Mesenchymal stem cell (in vitro differentiated cells and primary cell): Measurements from ENCODE around the gene LENG1.
A peak's percentile ranks its signal among the peaks of the same experiment; 100 is the strongest.

Source experiments
- DNase-seq: peaks from one replicate; pipeline ENCODE4 v3.0.0-alpha.2; 2013
- H2AFZ ChIP-seq: one replicate; pipeline ENCODE4 v1.6.1; 2013; ENCODE audit warnings: low read depth, mild to moderate bottlenecking, control low read depth, inconsistent platforms, low read length, moderate library complexity
- H2AK5ac ChIP-seq: 2 replicates; pipeline ENCODE4 v1.6.1; 2013; ENCODE audit warnings: low read length, moderate library complexity, mild to moderate bottlenecking, inconsistent platforms; ENCODE audit not compliant: severe bottlenecking
- H2BK120ac ChIP-seq: one replicate; pipeline ENCODE4 v1.6.1; 2013; ENCODE audit warnings: low read depth, mild to moderate bottlenecking, inconsistent platforms, low read length, moderate library complexity
- H2BK12ac ChIP-seq, 2 experiments: one replicate each; pipeline ENCODE4 v1.6.1; 2013; ENCODE audit warnings: inconsistent platforms in 2 of 2, low read length in 2 of 2, mild to moderate bottlenecking in 2 of 2, moderate library complexity in 2 of 2, control low read depth in 1 of 2
- H2BK15ac ChIP-seq: one replicate; pipeline ENCODE4 v1.6.1; 2013; ENCODE audit warnings: mild to moderate bottlenecking, low read depth, inconsistent platforms; ENCODE audit not compliant: poor library complexity, severe bottlenecking
- H2BK5ac ChIP-seq: 2 replicates; pipeline ENCODE4 v1.6.1; 2013; ENCODE audit warnings: low read depth, mild to moderate bottlenecking, low read length, control low read depth, inconsistent platforms; ENCODE audit not compliant: poor library complexity, severe bottlenecking
- H3K14ac ChIP-seq, 2 experiments: one replicate each; pipeline ENCODE4 v1.6.1; 2013; ENCODE audit warnings: inconsistent platforms in 2 of 2, low read length in 2 of 2, control low read depth in 1 of 2, mild to moderate bottlenecking in 1 of 2, moderate library complexity in 1 of 2
- H3K18ac ChIP-seq, 2 experiments: one replicate each; pipeline ENCODE4 v1.6.1; 2013; ENCODE audit warnings: inconsistent platforms in 2 of 2, low read length in 2 of 2, control low read depth in 1 of 2, low read depth in 1 of 2, mild to moderate bottlenecking in 1 of 2
- H3K23ac ChIP-seq, 2 experiments: one replicate each; pipeline ENCODE4 v1.6.1; 2013; ENCODE audit warnings: inconsistent platforms in 2 of 2, low read length in 2 of 2, mild to moderate bottlenecking in 2 of 2, moderate library complexity in 2 of 2, control low read depth in 1 of 2
- H3K27ac ChIP-seq: 2 replicates; pipeline ENCODE4 v1.5.1; 2013; ENCODE audit warnings: mild to moderate bottlenecking, moderate library complexity, low read length, control low read depth, inconsistent platforms; ENCODE audit not compliant: poor library complexity, severe bottlenecking
- H3K27me3 ChIP-seq, 2 experiments: 2 replicates each; pipeline versions ENCODE4 v1.6.1 to v1.7.0; 2013; ENCODE audit warnings: low read length in 2 of 2, mild to moderate bottlenecking in 2 of 2, moderate library complexity in 2 of 2, control low read depth in 1 of 2, inconsistent platforms in 1 of 2; ENCODE audit not compliant: control insufficient read depth in 1 of 2, insufficient read depth in 1 of 2
- H3K36me3 ChIP-seq, 2 experiments: 2 replicates each; pipeline versions ENCODE4 v1.6.1 to v1.7.0; 2013; ENCODE audit warnings: low read length in 2 of 2, control low read depth in 1 of 2, inconsistent platforms in 1 of 2, low read depth in 1 of 2, mild to moderate bottlenecking in 1 of 2; ENCODE audit not compliant: insufficient read depth in 2 of 2, control insufficient read depth in 1 of 2
- H3K4ac ChIP-seq, 2 experiments: one replicate each; pipeline ENCODE4 v1.6.1; 2013; ENCODE audit warnings: inconsistent platforms in 2 of 2, low read length in 2 of 2, mild to moderate bottlenecking in 2 of 2, moderate library complexity in 2 of 2, control low read depth in 1 of 2, low read depth in 1 of 2
- H3K4me1 ChIP-seq: 2 replicates; pipeline ENCODE4 v1.6.1; 2013; ENCODE audit warnings: low read depth, low read length, control low read depth; ENCODE audit not compliant: control insufficient read depth, insufficient read depth
- H3K4me2 ChIP-seq: 2 replicates; pipeline ENCODE4 v1.6.1; 2013; ENCODE audit warnings: low read length, mild to moderate bottlenecking, inconsistent platforms; ENCODE audit not compliant: poor library complexity, severe bottlenecking
- H3K4me3 ChIP-seq, 2 experiments: 2 replicates each; pipeline versions ENCODE4 v1.5.1 to v1.7.0; 2013; ENCODE audit warnings: low read length in 2 of 2, mild to moderate bottlenecking in 2 of 2, control low read depth in 1 of 2, low read depth in 1 of 2; ENCODE audit not compliant: insufficient read depth in 1 of 2
- H3K79me1 ChIP-seq: replicated peaks from 2 replicates; pipeline ENCODE4 v1.6.1; 2013; ENCODE audit warnings: mild to moderate bottlenecking, control low read depth, low read length, inconsistent platforms; ENCODE audit not compliant: poor library complexity, severe bottlenecking
- H3K9ac ChIP-seq: 2 replicates; pipeline ENCODE4 v1.7.0; 2013; ENCODE audit warnings: mild to moderate bottlenecking, low read length, moderate library complexity
- H3K9me3 ChIP-seq: 2 replicates; pipeline ENCODE4 v1.7.0; 2013; ENCODE audit warnings: mild to moderate bottlenecking, low read length; ENCODE audit not compliant: control insufficient read depth
- H4K8ac ChIP-seq: one replicate; pipeline ENCODE4 v1.6.1; 2013; ENCODE audit warnings: inconsistent platforms, mild to moderate bottlenecking, low read length, moderate library complexity
- H4K91ac ChIP-seq: one replicate; pipeline ENCODE4 v1.6.1; 2013; ENCODE audit warnings: mild to moderate bottlenecking, low read length, inconsistent platforms
- WGBS: methylation state at CpG from one replicate; pipeline ENCODE4 v1.1.7; 2013; ENCODE audit warnings: mixed read lengths; 5-methylcytosine and 5-hydroxymethylcytosine counted together

Gene LENG1

GRCh38 chr19:54203151-54203611 is 43.7 kb upstream of the LENG1 start:
- Histone ChIP-seq H2BK12ac (no peak overlapping the region), H3K27ac (peak overlapping the region; percentile 64), H3K9ac (peak overlapping the region; percentile 97), H3K9me3 (no peaks in the 10 kb centered on the region), H3K4me3 (peak overlapping the region; percentile 21 to 91), H3K4ac (no peak overlapping the region), H4K91ac (no peak overlapping the region), H2BK120ac (no peak overlapping the region), H2BK15ac (no peak overlapping the region), H3K79me1 (peaks cover 3% of the 10 kb centered on the region), H3K4me1 (peaks cover 34% of the 10 kb centered on the region), H2AFZ (no peak overlapping the region), H3K23ac (no peak overlapping the region), H3K27me3 (no peaks in the 10 kb centered on the region), H2AK5ac (no peak overlapping the region), H2BK5ac (no peak overlapping the region), H3K36me3 (peaks cover 52 to 69% of the 10 kb centered on the region in 2 experiments), H3K4me2 (peak overlapping the region; percentile 55), H3K14ac (no peak overlapping the region), H4K8ac (no peak overlapping the region), H3K18ac (no peak overlapping the region)
- 80% methylated on average over 9 of the region's 9 CpGs for WGBS
- no peak for DNase-seq

- peak; percentile 31 for DNase-seq
- Histone ChIP-seq H4K8ac (no peak overlapping the region), H3K9ac (peak overlapping the region; percentile 97), H3K9me3 (no peaks in the 10 kb centered on the region), H3K36me3 (peaks cover 40 to 61% of the 10 kb centered on the region in 2 experiments), H3K14ac (no peak overlapping the region), H2BK15ac (no peak overlapping the region), H3K4me1 (peaks cover 27% of the 10 kb centered on the region), H3K4ac (no peak overlapping the region), H2BK12ac (no peak overlapping the region), H3K27ac (peak overlapping the region; percentile 13), H3K4me2 (peak overlapping the region; percentile 67), H2BK5ac (no peak overlapping the region), H4K91ac (no peak overlapping the region), H3K23ac (no peak overlapping the region), H3K4me3 (peak overlapping the region in 1 of 2 experiments; percentile 91), H3K27me3 (no peaks in the 10 kb centered on the region), H2BK120ac (no peak overlapping the region), H3K18ac (no peak overlapping the region), H2AFZ (no peak overlapping the region), H3K79me1 (peaks cover 5% of the 10 kb centered on the region), H2AK5ac (no peak overlapping the region)
- 60% methylated on average over 13 of the region's 13 CpGs for WGBS
Measured at GRCh38 chr19:54201980-54202379, 42.5 kb upstream of the LENG1 start.

GRCh38 chr19:54201172-54201701 is 41.7 kb upstream of the LENG1 start:
- peak overlapping the region in 1 of 2 experiments; percentile 41 for H3K4ac ChIP-seq
- H3K9me3 ChIP-seq = no peaks in the 10 kb centered on the region
- H3K23ac ChIP-seq = no peak overlapping the region
- H3K27ac ChIP-seq = peak overlapping the region; percentile 95
- no peak for DNase-seq
- no peak overlapping the region for H2BK12ac ChIP-seq
- peaks cover 21% of the 10 kb centered on the region for H3K4me1 ChIP-seq
- peak overlapping the region; percentile 71 to 91 for H3K4me3 ChIP-seq
- no peak overlapping the region for H2BK5ac ChIP-seq
- H4K91ac ChIP-seq = no peak overlapping the region
- under 1% methylated on average over 28 of the region's 28 CpGs for WGBS
- H2AFZ ChIP-seq = no peak overlapping the region
- no peak overlapping the region for H2BK15ac ChIP-seq
- no peak overlapping the region for H4K8ac ChIP-seq
- H3K9ac ChIP-seq = peak overlapping the region; percentile 97
- peak overlapping the region; percentile 68 for H2AK5ac ChIP-seq
- peak overlapping the region; percentile 67 for H3K4me2 ChIP-seq
- no peak overlapping the region for H2BK120ac ChIP-seq
- H3K79me1 ChIP-seq = peaks cover 5% of the 10 kb centered on the region
- H3K36me3 ChIP-seq = peaks cover 32 to 60% of the 10 kb centered on the region in 2 experiments
- H3K14ac ChIP-seq = peak overlapping the region in 1 of 2 experiments; percentile 67
- peak overlapping the region; percentile 9 to 48 for H3K18ac ChIP-seq
- no peaks in the 10 kb centered on the region for H3K27me3 ChIP-seq

GRCh38 chr19:54199401-54199800 is 39.9 kb upstream of the LENG1 start:
- no peak overlapping the region for H3K9ac ChIP-seq
- H2BK120ac ChIP-seq = no peak overlapping the region
- H3K4me3 ChIP-seq = no peak overlapping the region
- H4K8ac ChIP-seq = no peak overlapping the region
- H3K4me1 ChIP-seq = peaks cover 15% of the 10 kb centered on the region
- H3K14ac ChIP-seq = no peak overlapping the region
- H3K4ac ChIP-seq = peak overlapping the region in 1 of 2 experiments; percentile 85
- H3K18ac ChIP-seq = no peak overlapping the region
- H2BK5ac ChIP-seq = no peak overlapping the region
- H2BK12ac ChIP-seq = no peak overlapping the region
- H2BK15ac ChIP-seq = no peak overlapping the region
- 94% methylated on average over 13 of the region's 16 CpGs for WGBS
- H3K9me3 ChIP-seq = no peaks in the 10 kb centered on the region
- no peak overlapping the region for H3K4me2 ChIP-seq
- H3K23ac ChIP-seq = no peak overlapping the region
- peaks cover 8% of the 10 kb centered on the region for H3K79me1 ChIP-seq
- DNase-seq = no peak
- H3K27ac ChIP-seq = no peak overlapping the region
- H2AK5ac ChIP-seq = peak overlapping the region; percentile 56
- H3K36me3 ChIP-seq = peaks cover 22 to 54% of the 10 kb centered on the region in 2 experiments
- H4K91ac ChIP-seq = peak overlapping the region; percentile 46
- no peaks in the 10 kb centered on the region for H3K27me3 ChIP-seq
- H2AFZ ChIP-seq = no peak overlapping the region
